CD14-positive monocyte (primary cell): ENCODE results near the gene ADGRE3. TPM values are rescaled to one million over a fixed set of nuclear protein-coding genes. Genes with fewer than 3 reads are reported as not detected.

Source experiments
- DNase-seq, 3 donors: peaks; one replicate each; pipeline ENCODE4 v3.0.0-alpha.2; 2011 to 2022
- H2AFZ ChIP-seq: 2 replicates; pipeline ENCODE4 v1.6.0; 2012; ENCODE audit warnings: mild to moderate bottlenecking, low read depth, low read length, inconsistent platforms; ENCODE audit not compliant: insufficient read depth, poor library complexity, severe bottlenecking
- H3K27ac ChIP-seq, 2 donors: 1 replicate in 1 of 2; 2 replicates in 1 of 2; pipeline ENCODE4 v1.5.1; 2012 to 2013; ENCODE audit warnings: low read length in 2 of 2, control low read depth in 1 of 2, inconsistent platforms in 1 of 2, low read depth in 1 of 2, mild to moderate bottlenecking in 1 of 2
- H3K27me3 ChIP-seq, 2 donors: one replicate each; pipeline versions ENCODE4 v1.6.0 to v1.6.1; 2011 to 2013; ENCODE audit warnings: low read length in 2 of 2; ENCODE audit not compliant: control insufficient read depth in 2 of 2, insufficient read depth in 2 of 2
- H3K36me3 ChIP-seq, 2 donors: replicated peaks in 1 of 2; 1 replicate in 1 of 2; 2 replicates in 1 of 2; pipeline versions ENCODE4 v1.5.1 to v1.6.1; 2012 to 2013; ENCODE audit warnings: low read length in 2 of 2, control low read depth in 1 of 2, inconsistent platforms in 1 of 2, mild to moderate bottlenecking in 1 of 2; ENCODE audit not compliant: insufficient read depth in 2 of 2, control insufficient read depth in 1 of 2
- H3K4me1 ChIP-seq, 2 donors: 1 replicate in 1 of 2; 2 replicates in 1 of 2; pipeline versions ENCODE4 v1.5.1 to v1.6.1; 2012 to 2013; ENCODE audit warnings: low read length in 2 of 2, control low read depth in 1 of 2, inconsistent platforms in 1 of 2, mild to moderate bottlenecking in 1 of 2, moderate library complexity in 1 of 2; ENCODE audit not compliant: insufficient read depth in 2 of 2, control insufficient read depth in 1 of 2
- H3K4me2 ChIP-seq: replicated peaks from 2 replicates; pipeline ENCODE3; 2012; ENCODE audit warnings: low read length, moderate library complexity, mild to moderate bottlenecking; ENCODE audit not compliant: poor library complexity, severe bottlenecking; ENCODE audit errors: extremely low read depth
- H3K4me3 ChIP-seq, 3 experiments: fragments of 200-600 bp in 1 of 3; sonication (generic) in 1 of 3; replicated peaks in 1 of 3; 1 replicate in 2 of 3; 2 replicates in 1 of 3; pipeline ENCODE4 v1.5.1; 2011 to 2013; ENCODE audit warnings: low read length in 3 of 3, mild to moderate bottlenecking in 3 of 3, control low read depth in 2 of 3, low read depth in 2 of 3, inconsistent platforms in 1 of 3, moderate library complexity in 1 of 3
- H3K79me2 ChIP-seq: 2 replicates; pipeline ENCODE4 v1.6.0; 2012; ENCODE audit warnings: mild to moderate bottlenecking, control low read depth, inconsistent platforms, low read length, moderate library complexity; ENCODE audit not compliant: insufficient read depth
- H3K9ac ChIP-seq: 2 replicates; pipeline ENCODE4 v1.6.0; 2017; ENCODE audit warnings: low read length, mild to moderate bottlenecking; ENCODE audit not compliant: insufficient read depth, poor library complexity, severe bottlenecking
- H3K9me3 ChIP-seq, 2 donors: replicated peaks in 1 of 2; 1 replicate in 1 of 2; 2 replicates in 1 of 2; pipeline versions ENCODE4 v1.5.1 to v1.6.1; 2012 to 2013; ENCODE audit warnings: low read length in 2 of 2, control low read depth in 1 of 2; ENCODE audit not compliant: control insufficient read depth in 1 of 2, insufficient read depth in 1 of 2
- H4K20me1 ChIP-seq: 2 replicates; pipeline ENCODE4 v1.6.0; 2012; ENCODE audit warnings: mild to moderate bottlenecking, low read length, control low read depth, moderate library complexity; ENCODE audit not compliant: insufficient read depth
- H3K27ac Mint-ChIP-seq, 7 donors: one replicate each; pipeline ENCODE4 v1.8.0; 2020; ENCODE audit warnings: mild to moderate bottlenecking in 7 of 7, mixed read lengths in 7 of 7, moderate library complexity in 6 of 7, inconsistent platforms in 2 of 7
- H3K27me3 Mint-ChIP-seq, 3 donors: one replicate each; pipeline ENCODE4 v1.8.0; 2021 to 2022; ENCODE audit warnings: low read depth in 3 of 3, mild to moderate bottlenecking in 3 of 3, mixed read lengths in 3 of 3, moderate library complexity in 3 of 3, inconsistent platforms in 1 of 3
- H3K36me3 Mint-ChIP-seq, 2 donors: one replicate each; pipeline ENCODE4 v1.8.0; 2020; ENCODE audit warnings: mixed read lengths in 2 of 2, inconsistent platforms in 1 of 2, mild to moderate bottlenecking in 1 of 2
- H3K4me1 Mint-ChIP-seq: one replicate; pipeline ENCODE4 v1.8.0; 2020; ENCODE audit warnings: mild to moderate bottlenecking, mixed read lengths
- H3K4me3 Mint-ChIP-seq, 2 donors: one replicate each; pipeline ENCODE4 v1.8.0; 2020; ENCODE audit warnings: mild to moderate bottlenecking in 2 of 2, mixed read lengths in 2 of 2, moderate library complexity in 1 of 2
- H3K9me3 Mint-ChIP-seq, 7 donors: one replicate each; pipeline ENCODE4 v1.8.0; 2020 to 2022; ENCODE audit warnings: mixed read lengths in 7 of 7, mild to moderate bottlenecking in 6 of 7, moderate library complexity in 6 of 7, inconsistent platforms in 2 of 7
- CTCF ChIP-seq: fragments of 200-600 bp; IDR thresholded peaks from one replicate; pipeline ENCODE4 v1.8.0; 2022; ENCODE audit warnings: antibody characterized with exemption, mild to moderate bottlenecking
- WGBS: methylation state at CpG from one replicate; pipeline ENCODE4 v1.1.5; 2013; ENCODE audit warnings: missing lambda C conversion rate; ENCODE audit not compliant: insufficient coverage; 5-methylcytosine and 5-hydroxymethylcytosine counted together
- intact Hi-C, 2 donors: fragments of 100-400 bp; cut with micrococcal nuclease; formaldehyde crosslinking; loops; one replicate each; pipeline versions ENCODE4 v1.15.0 to v1.15.1; 2023
- polyA plus RNA-seq, 3 donors: library from polyadenylated mRNA; depleted of rRNA in 1 of 3; unstranded in 2 of 3; stranded (reverse) in 1 of 3; fragments of 300-500 nt in 2 of 3; fragments of >200 nt in 1 of 3; fragmentation: Illumina TruSeq in 2 of 3; gene quantifications; 1 replicate in 2 of 3; 2 replicates in 1 of 3; pipeline ENCODE4 v1.2.3, GENCODE V29; 2012 to 2021

Gene ADGRE3
- polyA plus RNA-seq, 3 donors: 27.3 to 92.0 (median 28.3) TPM

GRCh38 chr19:14703833-14704232 lies 29.2 kb upstream of the ADGRE3 start:
- Histone ChIP-seq H3K4me3 (no peak overlapping the region), H3K9ac (no peak overlapping the region), H3K79me2 (no peaks in the 10 kb centered on the region), H3K36me3 (peaks cover 91 to 100% of the 10 kb centered on the region in 2 donors), H4K20me1 (peaks cover 8% of the 10 kb centered on the region), H3K27me3 (no peaks in the 10 kb centered on the region), H3K27ac (peak overlapping the region in 1 of 2 donors; percentile 18), H3K9me3 (peaks cover 8 to 17% of the 10 kb centered on the region in 2 donors), H3K4me1 (no peaks in the 10 kb centered on the region), H3K4me2 (no peak overlapping the region), H2AFZ (no peak overlapping the region)
- 100% methylated on average over 2 of the region's 6 CpGs for WGBS
- no peaks in the 10 kb centered on the region for H3K4me1 Mint-ChIP-seq
- H3K27ac Mint-ChIP-seq: peak overlapping the region in 2 of 7 donors; percentile 13 to 67
- TF ChIP-seq CTCF: no peak
- no peak overlapping the region for H3K4me3 Mint-ChIP-seq
- intact Hi-C loops: no loop called here
- H3K27me3 Mint-ChIP-seq: no peaks in the 10 kb centered on the region
- no peak for DNase-seq
- peaks cover 88 to 95% of the 10 kb centered on the region in 2 donors for H3K36me3 Mint-ChIP-seq
- H3K9me3 Mint-ChIP-seq: peaks cover 1 to 39% (median 28%) of the 10 kb centered on the region in 7 donors

GRCh38 chr19:14700711-14701375 lies 26.2 kb upstream of the ADGRE3 start:
- WGBS: 100% methylated on average over 4 of the region's 9 CpGs
- peaks cover 82 to 95% of the 10 kb centered on the region in 2 donors for H3K36me3 Mint-ChIP-seq
- no peak overlapping the region for H3K9ac ChIP-seq

More at GRCh38 chr19:14700711-14701375, 26.2 kb upstream of the ADGRE3 start:
- no peak for DNase-seq
- intact Hi-C loops: no loop called here
- Histone ChIP-seq H3K4me1 (no peaks in the 10 kb centered on the region), H2AFZ (no peak overlapping the region), H3K79me2 (no peaks in the 10 kb centered on the region), H3K4me3 (no peak overlapping the region), H3K27ac (no peak overlapping the region), H3K36me3 (peaks cover 87 to 94% of the 10 kb centered on the region in 2 donors), H3K9me3 (peaks cover 0 to 17% of the 10 kb centered on the region in 2 donors), H4K20me1 (peaks cover 14% of the 10 kb centered on the region), H3K4me2 (no peak overlapping the region), H3K27me3 (no peaks in the 10 kb centered on the region)
- no peaks in the 10 kb centered on the region for H3K4me1 Mint-ChIP-seq
- H3K27me3 Mint-ChIP-seq: no peaks in the 10 kb centered on the region
- peak overlapping the region in 3 of 7 donors; percentile 36 to 57 (median 37) for H3K27ac Mint-ChIP-seq
- H3K4me3 Mint-ChIP-seq: no peak overlapping the region
- peaks cover 1 to 30% (median 14%) of the 10 kb centered on the region in 7 donors for H3K9me3 Mint-ChIP-seq
- TF ChIP-seq CTCF: no peak
